HG03064 (cell line): Measurements from ENCODE around the gene RAMP1.

Source experiments
- ATAC-seq: cut with Tn5 transposase; IDR thresholded peaks from one replicate; pipeline ENCODE4 v1.9.1; 2021; ENCODE audit warnings: low read depth; ENCODE audit not compliant: unreplicated experiment

Gene RAMP1

GRCh38 chr2:237892984-237893595, 33.7 kb downstream of the RAMP1 start:
- no peak for ATAC-seq

- no peak for ATAC-seq
These were observed 35.1 kb downstream of the RAMP1 start for GRCh38 chr2:237894396-237894979.

- ATAC-seq, result no peak
These were observed 35.6 kb downstream of the RAMP1 start for GRCh38 chr2:237894986-237895543.

GRCh38 chr2:237895544-237896506, 36.4 kb downstream of the RAMP1 start:
- ATAC-seq, result no peak

- ATAC-seq, result no peak
These were observed 37.1 kb downstream of the RAMP1 start for GRCh38 chr2:237896507-237896892.

- ATAC-seq, result no peak
These were observed 37.5 kb downstream of the RAMP1 start for GRCh38 chr2:237896956-237897355.

GRCh38 chr2:237898057-237898414, 38.6 kb downstream of the RAMP1 start:
- ATAC-seq, result no peak

- no peak for ATAC-seq
These were observed 41.7 kb downstream of the RAMP1 start for GRCh38 chr2:237900891-237901831.

- ATAC-seq, result no peak
These were observed 42.8 kb downstream of the RAMP1 start for GRCh38 chr2:237901932-237902850.

GRCh38 chr2:237904831-237905599, 45.6 kb downstream of the RAMP1 start:
- ATAC-seq, result no peak

- ATAC-seq, result no peak
These were observed 47.7 kb downstream of the RAMP1 start for GRCh38 chr2:237907144-237907543.

GRCh38 chr2:237909075-237909695, 49.8 kb downstream of the RAMP1 start:
- ATAC-seq, result no peak

- ATAC-seq, result no peak
These were observed 50.5 kb downstream of the RAMP1 start for GRCh38 chr2:237909801-237910475.

- ATAC-seq, result no peak
These were observed 51.3 kb downstream of the RAMP1 start for GRCh38 chr2:237910576-237911362.

- ATAC-seq, result no peak
These were observed 52.1 kb downstream of the RAMP1 start for GRCh38 chr2:237911363-237912017.
